DMS114 treated with DMSO at 0.1 percent for 48 hours (cell line): ENCODE results near the gene PRPF4.

Experiments used
- DNase-seq: peaks from one replicate; lab custom pipeline; 2025; ENCODE audit not compliant: unreplicated experiment; lab: John Stamatoyannopoulos, UW

Gene PRPF4

DNA sequence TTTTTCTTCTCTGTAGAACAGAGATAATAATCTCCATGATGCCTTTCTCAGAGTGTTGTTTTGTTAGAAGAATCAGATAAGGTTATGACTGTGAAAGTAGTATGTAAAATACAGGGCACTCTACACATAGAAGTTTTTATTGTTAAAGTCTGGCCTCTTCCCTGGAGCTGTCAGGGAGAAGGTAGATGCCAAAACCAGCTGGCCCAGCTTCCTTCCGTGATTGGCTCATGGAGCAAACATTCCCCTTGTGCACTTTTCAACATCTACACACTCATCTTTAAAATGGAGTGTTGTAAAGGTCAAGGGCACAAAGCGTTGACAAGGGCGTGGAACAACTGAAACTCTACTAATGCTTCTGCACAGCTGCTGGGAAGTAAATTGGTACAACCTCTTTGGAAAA, 35.1 kb downstream of the PRPF4 start:
- DNase-seq, result no peak

DNA sequence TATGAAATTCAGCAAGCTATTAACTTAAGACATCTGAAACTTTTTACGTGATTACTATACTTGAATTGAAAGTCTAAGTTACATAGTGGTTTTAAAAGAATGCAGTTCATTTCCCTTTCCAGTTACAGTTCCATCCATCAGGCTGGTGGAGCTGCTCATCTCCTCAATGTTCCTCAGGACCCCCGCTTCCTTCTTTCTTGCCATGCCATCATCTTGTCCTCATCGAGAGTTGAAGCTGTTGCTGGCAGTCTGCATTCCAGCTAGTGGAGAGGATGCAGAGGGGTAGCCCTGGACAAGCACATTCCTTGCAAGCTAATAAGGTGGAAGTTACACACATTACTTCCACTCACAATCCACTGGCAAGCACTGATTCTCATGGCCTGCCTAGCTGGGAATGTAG, 36.5 kb downstream of the PRPF4 start:
- DNase-seq, result no peak

DNA sequence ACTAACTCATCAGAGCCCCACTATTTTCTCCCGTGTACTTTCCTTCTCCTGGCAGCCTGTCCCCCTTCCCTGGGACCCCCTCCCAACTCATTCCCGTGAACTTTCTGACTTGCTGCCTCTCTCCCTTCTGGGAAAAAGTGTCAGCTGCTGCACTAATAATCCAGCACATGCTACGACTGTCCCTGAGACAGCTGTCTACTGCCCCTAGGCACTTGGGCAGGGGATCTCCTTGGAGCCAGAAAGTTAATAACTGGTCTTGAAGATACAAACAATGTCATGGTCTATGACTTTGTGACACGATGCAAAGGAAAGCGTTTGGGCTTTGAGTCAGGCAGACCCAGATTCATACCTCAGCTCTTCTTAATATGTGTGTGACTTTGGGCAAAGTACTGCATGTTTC, 37.8 kb downstream of the PRPF4 start:
- DNase-seq, result no peak

DNA sequence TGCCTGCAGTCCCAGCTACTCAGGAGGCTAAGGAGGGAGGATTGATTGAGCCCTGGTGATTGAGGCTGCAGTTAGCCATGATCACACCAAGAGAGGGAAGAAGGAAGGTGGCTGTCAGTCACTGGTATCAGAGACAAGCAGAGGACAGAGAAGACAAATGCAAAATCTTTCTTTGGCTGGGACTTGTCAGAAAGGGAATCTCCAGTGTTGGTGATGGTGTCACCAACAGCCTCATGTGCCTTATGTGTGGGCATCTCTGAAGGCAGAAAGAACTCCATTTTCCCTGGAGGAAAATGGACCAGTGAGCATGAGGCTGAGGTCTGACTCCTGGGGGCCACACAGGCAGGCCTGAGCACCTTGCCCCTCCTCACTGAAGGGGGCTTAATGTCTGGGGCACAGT, 39.8 kb downstream of the PRPF4 start:
- DNase-seq, result no peak

DNA sequence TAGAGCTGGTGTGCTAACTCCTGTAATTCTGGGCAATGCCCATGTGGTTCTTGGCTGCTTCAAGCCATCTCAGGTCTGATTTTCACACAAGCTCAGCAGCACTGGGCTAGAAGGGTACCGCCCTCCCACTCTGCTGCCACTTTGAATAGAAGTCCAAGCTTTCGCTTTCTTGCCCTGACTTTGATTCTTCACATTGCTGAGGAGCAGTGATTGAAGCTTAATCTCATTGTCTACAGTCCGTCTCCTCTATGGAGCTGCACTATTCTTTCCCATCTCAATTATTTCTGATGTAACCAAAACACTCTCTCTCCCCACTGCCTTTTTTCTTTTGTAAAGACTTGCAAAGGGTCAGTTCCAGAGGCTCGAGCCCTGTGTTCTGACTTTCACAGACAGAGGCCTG, 40.6 kb downstream of the PRPF4 start:
- no peak for DNase-seq

DNA sequence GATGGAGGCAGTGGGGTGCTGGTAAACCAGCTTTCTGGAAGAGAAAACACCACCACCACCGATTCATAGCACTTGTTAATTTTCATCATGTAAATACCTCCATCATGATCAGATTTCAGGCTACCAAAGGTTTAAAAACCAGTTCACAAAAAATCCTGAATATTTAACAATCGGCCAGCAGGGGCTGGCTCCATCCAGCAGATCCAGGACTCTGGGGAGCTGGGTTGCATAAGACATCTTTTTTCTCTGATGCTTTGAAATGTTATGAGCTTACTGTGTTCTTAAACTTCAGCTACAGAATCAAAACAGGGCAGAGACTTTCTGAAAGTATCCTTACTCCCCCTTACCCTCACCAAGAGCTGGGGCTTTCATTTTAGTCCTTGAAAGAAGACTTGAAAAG, 42.3 kb downstream of the PRPF4 start:
- no peak for DNase-seq

DNA sequence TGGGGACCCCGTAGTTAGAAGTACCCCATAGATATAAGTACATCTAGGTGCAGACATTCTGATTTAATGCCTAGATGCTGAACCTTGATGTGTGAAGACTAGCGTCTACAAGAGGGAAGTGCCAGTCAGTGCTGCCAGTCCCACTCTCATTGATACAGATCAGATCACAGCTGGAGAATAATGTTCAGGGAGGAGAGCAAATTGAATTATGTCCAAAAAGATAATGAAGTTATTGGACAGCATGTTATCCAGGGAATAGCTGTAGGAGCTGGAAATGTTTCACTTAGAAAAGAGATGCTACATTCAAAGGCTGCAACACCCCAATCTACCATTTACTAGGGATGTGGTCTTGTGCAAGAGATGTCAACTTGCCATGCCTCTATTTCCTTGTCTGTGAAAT, 43.6 kb downstream of the PRPF4 start:
- DNase-seq, result no peak

DNA sequence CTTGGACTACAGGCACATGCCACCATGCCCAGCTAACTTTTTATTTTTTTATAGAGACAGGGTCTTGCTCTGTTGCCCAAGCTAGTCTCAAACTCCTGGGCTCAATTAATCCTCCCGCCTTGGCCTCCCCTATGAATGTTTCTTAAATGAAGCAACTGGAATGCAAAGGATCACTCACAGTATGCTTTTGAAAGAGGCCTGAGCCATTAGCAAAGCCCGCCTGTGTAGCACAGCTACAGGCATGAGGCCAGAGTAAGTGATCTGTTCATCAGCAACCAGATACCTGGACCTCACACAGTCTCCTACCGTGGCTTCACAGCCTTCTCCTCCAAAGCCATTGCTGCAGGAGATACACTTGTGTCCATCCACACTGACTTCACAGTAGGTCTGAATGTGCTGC, 44.6 kb downstream of the PRPF4 start:
- DNase-seq, result no peak

DNA sequence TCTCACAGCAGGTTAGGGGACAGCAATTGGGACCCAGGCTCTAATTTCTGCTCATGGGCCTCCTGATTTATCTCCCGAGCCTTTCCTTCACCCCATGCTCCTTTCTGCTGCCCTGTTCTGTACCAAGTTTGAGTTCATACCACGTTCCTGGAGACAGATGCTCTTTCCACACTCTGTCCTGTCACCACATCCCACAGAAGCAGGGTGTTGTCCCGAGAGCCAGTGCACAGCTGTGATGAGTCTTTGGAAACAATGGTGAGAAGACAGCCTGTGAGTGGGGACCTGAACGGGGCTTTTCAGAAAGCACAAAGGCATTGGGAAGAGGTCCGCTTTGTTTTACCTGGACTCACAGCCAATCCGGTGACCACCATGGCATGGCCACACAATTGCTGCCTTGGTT, 47.2 kb downstream of the PRPF4 start:
- no peak for DNase-seq

DNA sequence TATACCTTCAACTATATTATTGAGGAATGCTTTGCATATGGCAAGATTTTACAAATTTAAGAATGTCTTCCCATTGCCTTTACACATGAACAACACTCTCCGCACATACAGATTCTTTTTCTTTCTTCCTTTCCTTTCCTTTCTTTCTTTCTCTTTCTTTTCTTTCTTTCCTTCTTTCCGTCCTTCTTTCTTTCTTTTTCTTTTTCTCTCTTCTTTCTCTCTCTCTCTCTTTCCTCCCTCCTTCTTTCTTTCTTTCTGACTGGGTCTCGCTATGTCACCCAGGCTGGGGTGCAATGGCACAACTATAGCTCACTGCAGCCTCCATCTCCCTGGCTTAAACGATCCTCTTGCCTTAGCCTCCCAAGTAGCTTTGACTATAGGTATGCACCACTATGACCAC, 50.8 kb downstream of the PRPF4 start:
- DNase-seq, result no peak

DNA sequence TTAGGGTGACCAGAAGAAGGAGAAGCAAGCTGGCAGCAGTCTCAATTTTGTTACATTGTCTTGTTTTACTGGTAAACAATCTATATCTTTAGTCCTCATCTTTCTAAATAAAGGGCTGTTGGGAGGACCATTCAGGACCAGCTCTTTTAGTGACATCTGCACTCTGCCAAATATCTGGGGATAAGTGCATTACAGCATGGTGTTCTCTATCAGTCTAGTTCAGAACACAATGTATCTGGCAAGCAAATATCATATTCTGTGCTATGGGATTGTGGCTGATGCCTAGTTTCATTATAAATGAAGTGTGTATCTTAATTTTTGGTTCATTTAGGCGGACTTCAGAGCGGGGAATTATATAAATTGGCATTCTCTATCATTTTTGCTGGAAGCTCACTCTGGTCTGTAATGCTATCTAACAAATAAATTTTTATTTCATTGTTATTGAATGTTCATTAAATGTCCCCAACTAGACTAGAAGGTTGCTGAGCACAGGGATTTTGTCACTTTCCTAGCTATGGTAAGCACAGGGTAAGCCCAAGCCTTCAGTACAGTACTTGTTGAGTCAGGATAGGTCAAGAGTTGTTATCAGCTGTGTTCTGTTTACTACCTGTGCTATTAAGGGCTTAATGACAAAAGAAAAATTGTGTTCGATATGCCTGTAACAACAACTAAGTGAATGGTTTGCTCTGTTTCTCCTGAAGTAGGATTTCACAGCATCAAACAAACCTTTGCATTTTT, 52.8 kb downstream of the PRPF4 start:
- no peak for DNase-seq

DNA sequence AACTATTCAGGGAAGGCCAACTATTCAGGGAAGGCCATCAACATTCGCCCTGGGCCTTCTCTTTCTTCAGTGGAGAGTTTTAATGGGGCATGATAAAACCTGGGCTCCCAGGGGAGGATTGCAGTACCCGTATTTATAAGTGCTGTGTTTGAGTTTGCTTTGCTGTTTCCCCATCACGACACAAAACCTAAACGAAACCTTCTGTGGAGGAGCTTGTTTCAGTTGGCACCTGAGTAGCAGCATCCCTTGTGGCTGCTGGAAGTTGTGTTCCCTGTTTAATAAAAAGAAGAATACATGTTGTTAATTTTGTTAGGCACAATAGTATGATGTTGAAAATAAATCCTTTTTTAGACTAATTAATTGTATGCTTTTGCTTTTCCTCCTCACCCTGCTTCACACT, 56.3 kb downstream of the PRPF4 start:
- no peak for DNase-seq

DNA sequence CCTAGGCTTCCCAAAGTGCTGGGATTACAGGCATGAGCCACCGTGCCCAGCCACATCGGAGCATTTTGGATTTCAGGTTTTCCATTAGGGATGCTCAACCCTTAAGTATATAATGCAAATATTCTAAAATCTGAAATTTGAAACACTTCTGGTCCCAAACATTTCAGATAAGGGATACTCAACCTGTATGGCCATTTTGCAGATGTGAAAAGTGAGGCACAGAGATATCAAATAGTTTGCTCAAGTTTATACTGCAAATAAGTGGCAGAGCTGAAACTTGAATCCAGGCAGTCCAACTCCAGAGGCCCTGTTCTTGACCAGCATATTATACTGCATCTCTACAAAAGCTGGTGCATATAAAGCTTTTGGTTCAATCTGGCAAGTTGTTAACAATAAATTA, 62.3 kb downstream of the PRPF4 start:
- DNase-seq, result no peak

DNA sequence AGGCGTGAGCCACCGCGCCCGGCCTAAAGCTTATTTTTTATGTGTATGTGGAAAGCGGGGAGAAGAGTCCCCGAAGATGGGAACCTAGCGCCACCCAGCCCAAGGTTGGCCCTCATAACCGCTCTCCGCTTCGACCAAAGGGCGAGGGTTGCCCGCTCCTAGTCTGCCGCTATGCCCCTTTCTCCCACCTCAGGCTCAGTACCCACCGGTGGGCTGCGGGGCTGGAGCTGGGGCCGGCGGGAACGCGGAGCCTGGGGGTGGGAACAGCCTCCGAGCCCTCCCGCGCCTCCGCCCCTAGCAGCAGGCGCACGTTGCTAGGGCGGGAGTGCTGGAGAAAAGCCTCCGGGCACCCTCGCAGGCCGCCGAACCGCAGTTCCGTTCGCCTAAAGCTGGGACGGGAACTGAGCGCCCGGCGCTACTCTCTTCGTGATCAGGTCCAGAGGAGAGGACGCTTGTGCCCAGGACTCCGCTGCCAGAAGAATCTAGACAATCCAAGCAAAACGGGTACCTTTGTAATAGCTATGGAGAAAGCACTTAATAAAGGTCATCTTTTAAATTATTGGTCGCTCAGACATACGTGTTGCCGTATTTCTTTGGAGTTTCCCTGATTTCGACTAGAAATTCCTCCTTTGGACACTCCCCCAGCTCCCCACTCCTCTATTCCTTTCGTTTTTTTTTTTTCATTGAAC, 64.7 kb downstream of the PRPF4 start, which contains the start of gene WDR31:
TSS of gene WDR31 (minus strand) at position 265 of the 689 bp plus-strand sequence. CDS start 8,253 bp downstream, outside the sequence.
- peak; percentile 65 for DNase-seq

DNA sequence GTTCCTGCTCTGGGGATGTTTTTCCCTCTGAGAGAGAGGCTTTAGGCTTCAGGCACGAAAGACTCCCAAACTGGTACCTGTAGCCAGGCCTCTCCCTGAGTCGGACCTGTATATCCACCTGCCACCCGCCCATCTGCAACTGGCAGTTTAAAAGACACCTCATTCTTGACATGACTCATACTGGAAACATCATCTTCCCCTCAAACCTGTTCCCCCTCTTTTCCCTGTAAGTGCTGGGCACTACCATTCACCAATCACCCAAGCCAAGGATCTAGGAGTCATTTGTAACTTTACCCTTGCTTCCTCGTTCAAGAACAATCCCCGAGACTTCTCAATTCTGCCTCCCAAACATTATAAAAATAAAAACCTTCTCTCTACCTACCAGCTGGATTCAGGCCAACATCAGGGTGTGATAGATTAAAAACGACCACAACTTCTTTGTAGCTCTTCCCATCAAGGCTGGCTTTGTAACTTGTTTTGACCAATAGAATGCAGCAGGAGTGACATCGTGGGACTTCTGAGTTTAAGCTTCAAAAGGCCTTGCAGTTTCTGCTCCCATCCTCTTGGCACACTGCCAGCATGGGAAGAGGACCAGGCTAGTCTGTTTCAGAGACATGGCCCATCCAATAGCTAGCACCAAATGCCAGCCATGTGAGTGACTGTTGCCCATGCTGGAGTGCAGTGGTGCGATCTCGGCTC, 66.4 kb downstream of the PRPF4 start:
- DNase-seq, result no peak
